WTC11 (cell line): Measurements from ENCODE around the gene CORIN. TPM values are rescaled to one million over a fixed set of nuclear protein-coding genes. Genes with fewer than 3 reads are reported as not detected.

Source experiments
- ATAC-seq: fragments of 200-7000 bp; cut with Tn5 transposase; 2 replicates; pipeline ENCODE4 v1.10.0; 2021; ENCODE audit warnings: mild to moderate bottlenecking, moderate library complexity
- CTCF ChIA-PET: fragments of 300-600 bp; sonication (Branson Sonifier 250); formaldehyde crosslinking; loops from one replicate; lab custom pipeline; 2021; ENCODE audit warnings: antibody characterized with exemption; lab: Charles Lee
- POLR2A ChIA-PET: fragments of 350-600 bp; sonication (Branson Sonifier 250); formaldehyde crosslinking; loops from one replicate; lab custom pipeline; 2021; ENCODE audit warnings: antibody characterized with exemption; lab: Charles Lee
- DNase-seq: peaks from one replicate; pipeline ENCODE4 v3.0.0; 2021; ENCODE audit warnings: low spot score
- H3K27ac Mint-ChIP-seq: 2 replicates; pipeline ENCODE4 v1.8.0; 2021; ENCODE audit warnings: mixed read lengths
- H3K27me3 Mint-ChIP-seq: 2 replicates; pipeline ENCODE4 v1.8.0; 2021; ENCODE audit warnings: low read depth, mild to moderate bottlenecking, moderate library complexity, mixed read lengths
- H3K36me3 Mint-ChIP-seq: 2 replicates; pipeline ENCODE4 v1.8.0; 2021; ENCODE audit warnings: mixed read lengths
- H3K4me1 Mint-ChIP-seq: 2 replicates; pipeline ENCODE4 v1.8.0; 2022; ENCODE audit warnings: mixed read lengths
- H3K4me3 Mint-ChIP-seq: 2 replicates; pipeline ENCODE4 v1.8.0; 2021; ENCODE audit warnings: mild to moderate bottlenecking, moderate library complexity, mixed read lengths
- H3K9me3 Mint-ChIP-seq: 2 replicates; pipeline ENCODE4 v1.8.0; 2021; ENCODE audit warnings: mixed read lengths
- CREB1 ChIP-seq: sonication (generic); formaldehyde crosslinking; IDR thresholded peaks from 2 replicates; pipeline ENCODE4 v1.8.0; 2023; ENCODE audit warnings: mild to moderate bottlenecking, missing genetic modification reagents
- EMX1 ChIP-seq: fragments of 250-450 bp; sonication (Bioruptor Pico); IDR thresholded peaks from 2 replicates; pipeline ENCODE4 v1.8.0; 2021; ENCODE audit warnings: mild to moderate bottlenecking
- ESRRA ChIP-seq: sonication (generic); formaldehyde crosslinking; IDR thresholded peaks from 2 replicates; pipeline ENCODE4 v1.8.1; 2022; ENCODE audit warnings: mild to moderate bottlenecking, missing genetic modification reagents, borderline replicate concordance
- FOXK1 ChIP-seq: sonication (generic); formaldehyde crosslinking; IDR thresholded peaks from 2 replicates; pipeline ENCODE4 v1.8.0; 2022; ENCODE audit warnings: mild to moderate bottlenecking, moderate library complexity, missing genetic modification reagents
- PREB ChIP-seq: sonication (generic); formaldehyde crosslinking; IDR thresholded peaks from 2 replicates; pipeline ENCODE4 v1.8.1; 2022; ENCODE audit warnings: mild to moderate bottlenecking, missing genetic modification reagents, moderate library complexity, borderline replicate concordance
- SMAD3 ChIP-seq: sonication (generic); formaldehyde crosslinking; IDR thresholded peaks from 2 replicates; pipeline ENCODE4 v1.8.0; 2022; ENCODE audit warnings: missing genetic modification reagents, mild to moderate bottlenecking, borderline replicate concordance
- SOX15 ChIP-seq: fragments of 250-450 bp; sonication (Bioruptor Pico); IDR thresholded peaks from 2 replicates; pipeline ENCODE4 v1.9.0; 2021; ENCODE audit warnings: mild to moderate bottlenecking
- USF1 ChIP-seq: sonication (generic); formaldehyde crosslinking; IDR thresholded peaks from 2 replicates; pipeline ENCODE4 v1.8.0; 2022; ENCODE audit warnings: mild to moderate bottlenecking, missing genetic modification reagents
- ZNF232 ChIP-seq: sonication (generic); formaldehyde crosslinking; IDR thresholded peaks from 2 replicates; pipeline ENCODE4 v1.8.0; 2022; ENCODE audit warnings: mild to moderate bottlenecking, missing genetic modification reagents
- ZNF396 ChIP-seq: fragments of 250-450 bp; sonication (Bioruptor Pico); IDR thresholded peaks from 2 replicates; pipeline ENCODE4 v1.8.0; 2021; ENCODE audit warnings: mild to moderate bottlenecking, moderate library complexity, borderline replicate concordance
- ZNF425 ChIP-seq: fragments of 250-450 bp; sonication (Bioruptor Pico); conservative IDR thresholded peaks from 2 replicates; pipeline ENCODE4 v1.9.0; 2021; ENCODE audit warnings: mild to moderate bottlenecking
- ZNF512 ChIP-seq: sonication (generic); formaldehyde crosslinking; IDR thresholded peaks from 2 replicates; pipeline ENCODE4 v1.8.1; 2022; ENCODE audit warnings: missing genetic modification reagents, borderline replicate concordance
- total RNA-seq: library from RNA; stranded (reverse); gene quantifications from 3 replicates; pipeline ENCODE4 v1.2.3, GENCODE V29; 2021
- TF ChIP-seq, protein P1 (sequence below): sonication (generic); formaldehyde crosslinking; IDR thresholded peaks from 2 replicates; pipeline ENCODE4 v1.8.0; 2022; ENCODE audit warnings: mild to moderate bottlenecking, missing genetic modification reagents
- TF ChIP-seq, protein P2 (sequence below): sonication (generic); formaldehyde crosslinking; IDR thresholded peaks from 2 replicates; pipeline ENCODE4 v1.8.0; 2023; ENCODE audit warnings: missing genetic modification reagents

The CORIN gene
- total RNA-seq, 1 experiment from 2014 or later = 0.33 TPM

DNA sequence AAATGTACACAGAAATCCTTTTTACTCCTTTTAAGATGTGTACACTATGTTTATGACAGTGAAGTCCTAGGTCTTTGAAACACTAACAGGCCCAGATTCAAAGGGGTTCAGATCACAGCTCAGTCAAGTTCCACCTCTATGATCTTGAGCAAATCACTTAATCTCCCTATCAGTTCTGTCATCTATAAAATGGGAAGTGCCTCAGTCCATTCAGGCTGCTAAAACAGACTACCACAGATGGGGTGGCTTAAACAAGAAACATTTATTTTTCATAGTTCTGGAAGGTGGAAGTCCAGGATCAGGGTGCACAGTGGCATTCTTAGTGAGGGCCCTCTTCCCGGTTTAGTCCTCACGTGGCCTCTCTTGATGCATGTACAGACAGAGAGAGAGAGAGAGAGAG is 117.1 kb downstream of the CORIN start:
- no peaks in the 10 kb centered on the region for H3K36me3 Mint-ChIP-seq
- H3K9me3 Mint-ChIP-seq = no peaks in the 10 kb centered on the region
- no peak for DNase-seq
- ATAC-seq = no peak
- peaks cover 28% of the 10 kb centered on the region for H3K4me1 Mint-ChIP-seq
- TF ChIP-seq PREB (CRISPR knock-in tag) (no peak), ZNF512 (no peak), CREB1 (CRISPR knock-in tag) (no peak)
- no peak overlapping the region for H3K4me3 Mint-ChIP-seq
- ChIA-PET POLR2A (no interaction called here), CTCF (no interaction called here)
- H3K27me3 Mint-ChIP-seq = peaks cover 2% of the 10 kb centered on the region; the same call in 1 of the 2 replicates
- no peak overlapping the region for H3K27ac Mint-ChIP-seq

- Mint-ChIP-seq H3K27me3 (peaks cover 2% of the 10 kb centered on the region; the same call in 1 of the 2 replicates), H3K4me3 (no peak overlapping the region), H3K36me3 (no peaks in the 10 kb centered on the region), H3K27ac (no peak overlapping the region), H3K4me1 (peaks cover 32% of the 10 kb centered on the region), H3K9me3 (no peaks in the 10 kb centered on the region)
- TF ChIP-seq FOXK1 (CRISPR knock-in tag) (no peak), ESRRA (CRISPR knock-in tag) (no peak), ZNF396 (CRISPR knock-in tag) (no peak), ZNF512 (no peak), USF1 (CRISPR knock-in tag) (no peak), ZNF425 (CRISPR knock-in tag) (no peak), SMAD3 (no peak), ZNF232 (CRISPR knock-in tag) (no peak)
- TF ChIP-seq, protein P1, sequence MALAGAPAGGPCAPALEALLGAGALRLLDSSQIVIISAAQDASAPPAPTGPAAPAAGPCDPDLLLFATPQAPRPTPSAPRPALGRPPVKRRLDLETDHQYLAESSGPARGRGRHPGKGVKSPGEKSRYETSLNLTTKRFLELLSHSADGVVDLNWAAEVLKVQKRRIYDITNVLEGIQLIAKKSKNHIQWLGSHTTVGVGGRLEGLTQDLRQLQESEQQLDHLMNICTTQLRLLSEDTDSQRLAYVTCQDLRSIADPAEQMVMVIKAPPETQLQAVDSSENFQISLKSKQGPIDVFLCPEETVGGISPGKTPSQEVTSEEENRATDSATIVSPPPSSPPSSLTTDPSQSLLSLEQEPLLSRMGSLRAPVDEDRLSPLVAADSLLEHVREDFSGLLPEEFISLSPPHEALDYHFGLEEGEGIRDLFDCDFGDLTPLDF = no peak
- TF ChIP-seq, protein P2, sequence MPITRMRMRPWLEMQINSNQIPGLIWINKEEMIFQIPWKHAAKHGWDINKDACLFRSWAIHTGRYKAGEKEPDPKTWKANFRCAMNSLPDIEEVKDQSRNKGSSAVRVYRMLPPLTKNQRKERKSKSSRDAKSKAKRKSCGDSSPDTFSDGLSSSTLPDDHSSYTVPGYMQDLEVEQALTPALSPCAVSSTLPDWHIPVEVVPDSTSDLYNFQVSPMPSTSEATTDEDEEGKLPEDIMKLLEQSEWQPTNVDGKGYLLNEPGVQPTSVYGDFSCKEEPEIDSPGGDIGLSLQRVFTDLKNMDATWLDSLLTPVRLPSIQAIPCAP (CRISPR knock-in tag) = no peak
- ATAC-seq = no peak
- ChIA-PET POLR2A (no interaction called here), CTCF (interaction anchor here (2.0 kb wide), 1 partner anchor 117 kb away, joined by 9 read pairs; no protein-coding TSS in a partner anchor)
- DNase-seq = no peak
Observed at GRCh38 chr4:47719576-47719975, 118.3 kb downstream of the CORIN start.

GRCh38 chr4:47718696-47719095 is 119.2 kb downstream of the CORIN start:
- Mint-ChIP-seq H3K4me1 (peaks cover 32% of the 10 kb centered on the region), H3K36me3 (no peaks in the 10 kb centered on the region), H3K27ac (no peak overlapping the region), H3K27me3 (peaks cover 2% of the 10 kb centered on the region; the same call in 1 of the 2 replicates), H3K4me3 (no peak overlapping the region), H3K9me3 (no peaks in the 10 kb centered on the region)
- TF ChIP-seq SOX15 (CRISPR knock-in tag) (no peak), EMX1 (CRISPR knock-in tag) (no peak)
- DNase-seq (no peak), ATAC-seq (no peak)
- ChIA-PET CTCF (interaction anchor here (2.0 kb wide), 1 partner anchor 118 kb away, joined by 9 read pairs; no protein-coding TSS in a partner anchor), POLR2A (no interaction called here)
